ENCODE data around the gene SUCO. TPM values are rescaled to one million over a fixed set of nuclear protein-coding genes. Genes with fewer than 3 reads are reported as not detected.
A peak's percentile ranks its signal among the peaks of the same experiment; 100 is the strongest.

Gene SUCO
- total and polyA plus RNA-seq, 2 donors (not counting 1 experiment from before 2014, with no cell fraction given): 5.5 to 59.7 TPM

DNA sequence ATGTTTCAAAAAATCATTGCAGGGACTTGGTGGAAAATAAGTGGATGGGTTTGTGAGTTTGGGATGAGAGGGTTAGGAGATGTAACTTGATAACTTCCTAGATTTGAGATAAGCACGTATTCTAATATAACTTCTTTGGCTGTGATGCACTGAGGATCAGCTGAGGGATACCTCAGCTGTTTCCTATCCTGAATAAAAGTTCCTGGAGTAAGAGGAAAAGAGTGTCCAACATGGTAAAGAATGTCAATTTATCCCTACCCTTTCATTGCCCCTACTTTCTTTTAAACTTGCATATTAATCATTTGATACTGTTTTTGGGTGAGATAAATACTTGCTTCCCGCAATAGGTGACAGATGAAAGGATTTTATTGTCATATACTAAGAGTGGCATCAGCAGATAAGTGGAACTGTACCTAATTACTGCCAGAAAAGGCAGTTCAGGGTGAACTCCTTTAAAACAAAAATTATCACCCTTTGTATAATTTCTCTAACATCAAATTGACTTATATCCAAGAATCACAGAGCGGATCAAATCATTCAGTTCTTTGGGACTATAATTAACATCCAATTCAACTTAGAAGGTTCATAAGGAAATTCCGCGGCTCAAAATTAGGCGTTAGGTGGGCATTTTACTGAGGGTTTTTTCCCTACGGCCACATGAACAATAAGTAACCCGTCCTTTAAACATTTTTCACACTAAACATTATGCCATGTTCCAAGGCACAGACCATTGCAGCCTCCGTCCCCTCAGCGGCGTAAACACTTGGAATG is 1.4 kb upstream of the SUCO start:
- Histone ChIP-seq H3K36me3 (replicated peaks in 1 of 2; ENCODE audit: control extremely low read depth in 1 of 2, control insufficient read depth in 1 of 2, extremely low read depth in 1 of 2, insufficient read depth in 2 of 2, low read length in 1 of 2) (no peaks in the 10 kb centered on the region), H3K4me2 (replicated peaks; ENCODE audit: low read depth, low read length, poor library complexity, severe bottlenecking) (peak overlapping the region; percentile 78), H3K4me3 (ENCODE audit: control extremely low read depth in 1 of 5, extremely low read depth in 1 of 5, insufficient read depth in 1 of 5, low read depth in 2 of 5, low read length in 4 of 5) (peak overlapping the region; percentile 64 to 98 (median 96)), H4K20me1 (ENCODE audit: control insufficient read depth, insufficient read depth, low read length, poor library complexity, severe bottlenecking) (peaks cover 9% of the 10 kb centered on the region), H3K9ac (ENCODE audit: low read length) (peak overlapping the region; percentile 94), H3K79me2 (ENCODE audit: control insufficient read depth, insufficient read depth, low read length) (peaks cover 31% of the 10 kb centered on the region), H2AFZ (ENCODE audit: insufficient read depth, low read depth, low read length, poor library complexity, severe bottlenecking) (peak overlapping the region; percentile 86), H3K27me3 (replicated peaks in 1 of 4; ENCODE audit: control extremely low read depth in 1 of 4, control insufficient read depth in 3 of 4, insufficient read depth in 4 of 4, low read length in 3 of 4) (no peaks in the 10 kb centered on the region), H3K9me3 (ENCODE audit: control extremely low read depth in 1 of 3, control insufficient read depth in 2 of 3, insufficient read depth in 1 of 3, low read length in 2 of 3) (no peaks in the 10 kb centered on the region), H3K27ac (ENCODE audit: low read length in 2 of 2) (peak overlapping the region; percentile 99), H3K4me1 (ENCODE audit: control insufficient read depth in 2 of 2, insufficient read depth in 2 of 2, low read length in 2 of 2) (peaks cover 22 to 31% of the 10 kb centered on the region in 2 donors)
- DNase-seq (no peak), ATAC-seq (ENCODE audit: low read depth) (no peak)
- intact Hi-C loops (cut with micrococcal nuclease): loop anchor here (1.0 to 10.0 kb wide), 12 partner anchors 87 to 1627 kb away; partner anchors contain the start of genes KLHL20, METTL13, PIGC and PRDX6
- peaks cover 38% of the 10 kb centered on the region for H3K4me1 Mint-ChIP-seq
- TF ChIP-seq EZH2 (IDR thresholded peaks at IDR 0.05; ENCODE audit: borderline replicate concordance, insufficient read depth, low read depth, low read length, poor library complexity, severe bottlenecking): no peak
- TF ChIP-seq, protein P1, sequence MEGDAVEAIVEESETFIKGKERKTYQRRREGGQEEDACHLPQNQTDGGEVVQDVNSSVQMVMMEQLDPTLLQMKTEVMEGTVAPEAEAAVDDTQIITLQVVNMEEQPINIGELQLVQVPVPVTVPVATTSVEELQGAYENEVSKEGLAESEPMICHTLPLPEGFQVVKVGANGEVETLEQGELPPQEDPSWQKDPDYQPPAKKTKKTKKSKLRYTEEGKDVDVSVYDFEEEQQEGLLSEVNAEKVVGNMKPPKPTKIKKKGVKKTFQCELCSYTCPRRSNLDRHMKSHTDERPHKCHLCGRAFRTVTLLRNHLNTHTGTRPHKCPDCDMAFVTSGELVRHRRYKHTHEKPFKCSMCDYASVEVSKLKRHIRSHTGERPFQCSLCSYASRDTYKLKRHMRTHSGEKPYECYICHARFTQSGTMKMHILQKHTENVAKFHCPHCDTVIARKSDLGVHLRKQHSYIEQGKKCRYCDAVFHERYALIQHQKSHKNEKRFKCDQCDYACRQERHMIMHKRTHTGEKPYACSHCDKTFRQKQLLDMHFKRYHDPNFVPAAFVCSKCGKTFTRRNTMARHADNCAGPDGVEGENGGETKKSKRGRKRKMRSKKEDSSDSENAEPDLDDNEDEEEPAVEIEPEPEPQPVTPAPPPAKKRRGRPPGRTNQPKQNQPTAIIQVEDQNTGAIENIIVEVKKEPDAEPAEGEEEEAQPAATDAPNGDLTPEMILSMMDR (IDR thresholded peaks at IDR 0.05): no peak
- WGBS (ENCODE audit: insufficient coverage): 6% methylated on average over 6 of the region's 11 CpGs
- no peaks in the 10 kb centered on the region for H3K9me3 Mint-ChIP-seq (ENCODE audit: insufficient read depth)
- H3K27ac Mint-ChIP-seq: peak overlapping the region; percentile 100
- POLR2A ChIA-PET: interaction anchor here (0.5 to 1.1 kb wide), 3 partner anchors 692 to 1337 kb away, joined by 4 read pairs; partner anchors contain the start of genes GAS5 and ZBTB37
- peak overlapping the region; percentile 100 for H3K4me3 Mint-ChIP-seq
- CTCF ChIA-PET: interaction anchor here (0.9 to 1.2 kb wide), 3 partner anchors 87 to 1046 kb away, joined by 3 read pairs; partner anchors contain the start of gene PRRC2C
- peaks cover 9% of the 10 kb centered on the region for H3K27me3 Mint-ChIP-seq
